Measurements from ENCODE around the gene NDUFS2. TPM values are rescaled to one million over a fixed set of nuclear protein-coding genes. Genes with fewer than 3 reads are reported as not detected.

The NDUFS2 gene
- total and polyA plus RNA-seq, 9 of the 15 experiments (the other 6 are each of a cell fraction or from before 2014, with no cell fraction given), result 70.0 to 176 (median 141) TPM

DNA sequence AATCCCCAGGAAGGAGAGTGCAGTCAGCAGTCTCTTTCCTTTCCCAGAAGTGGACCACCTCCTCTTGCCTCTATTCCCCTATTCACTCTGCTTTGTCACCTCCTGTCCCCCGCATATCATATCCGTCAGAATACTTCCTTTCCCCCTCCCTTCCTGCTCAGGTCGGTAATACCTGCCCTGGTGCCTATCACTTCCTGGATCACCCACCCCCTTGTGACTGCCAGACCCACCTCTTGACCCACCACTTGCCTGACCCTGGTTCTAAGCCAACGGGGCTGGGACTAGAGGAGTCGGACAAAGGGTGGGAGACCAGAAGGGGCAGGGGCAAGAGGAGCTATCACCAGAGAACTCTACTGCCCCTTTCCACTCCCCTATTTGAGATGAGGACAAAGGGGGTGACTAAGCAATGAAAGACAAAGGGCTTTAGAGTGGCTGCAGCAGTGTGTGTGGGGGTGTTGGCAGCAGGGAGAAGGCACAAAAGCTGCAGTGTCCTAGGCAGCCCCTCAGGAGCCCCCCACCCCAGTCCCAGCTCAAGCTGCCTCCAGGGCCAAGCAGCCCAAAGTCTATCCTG, 1.7 kb upstream of the NDUFS2 start (continued):
- TF ChIP-seq ZNF347 (CRISPR knock-in tag; IDR thresholded peaks at IDR 0.05; ENCODE audit: low read depth), result no peak
- no peak for TF ChIP-seq PTBP1 (IDR thresholded peaks at IDR 0.05; ENCODE audit: low read depth, low read length)
- TF ChIP-seq, protein P1, sequence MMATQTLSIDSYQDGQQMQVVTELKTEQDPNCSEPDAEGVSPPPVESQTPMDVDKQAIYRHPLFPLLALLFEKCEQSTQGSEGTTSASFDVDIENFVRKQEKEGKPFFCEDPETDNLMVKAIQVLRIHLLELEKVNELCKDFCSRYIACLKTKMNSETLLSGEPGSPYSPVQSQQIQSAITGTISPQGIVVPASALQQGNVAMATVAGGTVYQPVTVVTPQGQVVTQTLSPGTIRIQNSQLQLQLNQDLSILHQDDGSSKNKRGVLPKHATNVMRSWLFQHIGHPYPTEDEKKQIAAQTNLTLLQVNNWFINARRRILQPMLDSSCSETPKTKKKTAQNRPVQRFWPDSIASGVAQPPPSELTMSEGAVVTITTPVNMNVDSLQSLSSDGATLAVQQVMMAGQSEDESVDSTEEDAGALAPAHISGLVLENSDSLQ (IDR thresholded peaks at IDR 0.05), result peak; percentile 46; the same call in 1 of the 2 replicates
- no peak for TF ChIP-seq KHSRP (IDR thresholded peaks at IDR 0.05)
- TF ChIP-seq NCOA2 (IDR thresholded peaks at IDR 0.05; ENCODE audit: partially characterized antibody in 2 of 2), result no peak
- TF ChIP-seq CBX1 (IDR thresholded peaks at IDR 0.05; ENCODE audit: low read depth), result no peak
- TF ChIP-seq ZSCAN32 (CRISPR knock-in tag; IDR thresholded peaks at IDR 0.05), result no peak
- 0 out of 2 replicates have a peak, but pooled peaks have one; percentile 50 for TF ChIP-seq ETV5 (CRISPR knock-in tag; IDR thresholded peaks at IDR 0.05; ENCODE audit: low read depth)
- TF ChIP-seq CREB1 (IDR thresholded peaks at IDR 0.05), result no peak
- no peak for TF ChIP-seq CREB1 (CRISPR knock-in tag; IDR thresholded peaks at IDR 0.05)
- TF ChIP-seq, protein P2, sequence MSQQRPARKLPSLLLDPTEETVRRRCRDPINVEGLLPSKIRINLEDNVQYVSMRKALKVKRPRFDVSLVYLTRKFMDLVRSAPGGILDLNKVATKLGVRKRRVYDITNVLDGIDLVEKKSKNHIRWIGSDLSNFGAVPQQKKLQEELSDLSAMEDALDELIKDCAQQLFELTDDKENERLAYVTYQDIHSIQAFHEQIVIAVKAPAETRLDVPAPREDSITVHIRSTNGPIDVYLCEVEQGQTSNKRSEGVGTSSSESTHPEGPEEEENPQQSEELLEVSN (IDR thresholded peaks at IDR 0.05; ENCODE audit: borderline replicate concordance in 1 of 2, extremely low read depth in 1 of 2, insufficient read depth in 1 of 2, insufficient read length in 1 of 2, low read depth in 1 of 2, low read length in 1 of 2, poor library complexity in 1 of 2, severe bottlenecking in 1 of 2), result no peak
- TF ChIP-seq, protein P3, sequence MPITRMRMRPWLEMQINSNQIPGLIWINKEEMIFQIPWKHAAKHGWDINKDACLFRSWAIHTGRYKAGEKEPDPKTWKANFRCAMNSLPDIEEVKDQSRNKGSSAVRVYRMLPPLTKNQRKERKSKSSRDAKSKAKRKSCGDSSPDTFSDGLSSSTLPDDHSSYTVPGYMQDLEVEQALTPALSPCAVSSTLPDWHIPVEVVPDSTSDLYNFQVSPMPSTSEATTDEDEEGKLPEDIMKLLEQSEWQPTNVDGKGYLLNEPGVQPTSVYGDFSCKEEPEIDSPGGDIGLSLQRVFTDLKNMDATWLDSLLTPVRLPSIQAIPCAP (CRISPR knock-in tag; IDR thresholded peaks at IDR 0.05; ENCODE audit: borderline replicate concordance), result no peak
- TF ChIP-seq ZBTB1 (CRISPR knock-in tag; IDR thresholded peaks at IDR 0.05; ENCODE audit: borderline replicate concordance, low read depth), result no peak
- peak; percentile 58 for TF ChIP-seq C11orf30 (IDR thresholded peaks at IDR 0.05; ENCODE audit: low read depth)
- no peak for TF ChIP-seq MED1 (CRISPR knock-in tag; IDR thresholded peaks at IDR 0.05; ENCODE audit: borderline replicate concordance)
- TF ChIP-seq, protein P4, sequence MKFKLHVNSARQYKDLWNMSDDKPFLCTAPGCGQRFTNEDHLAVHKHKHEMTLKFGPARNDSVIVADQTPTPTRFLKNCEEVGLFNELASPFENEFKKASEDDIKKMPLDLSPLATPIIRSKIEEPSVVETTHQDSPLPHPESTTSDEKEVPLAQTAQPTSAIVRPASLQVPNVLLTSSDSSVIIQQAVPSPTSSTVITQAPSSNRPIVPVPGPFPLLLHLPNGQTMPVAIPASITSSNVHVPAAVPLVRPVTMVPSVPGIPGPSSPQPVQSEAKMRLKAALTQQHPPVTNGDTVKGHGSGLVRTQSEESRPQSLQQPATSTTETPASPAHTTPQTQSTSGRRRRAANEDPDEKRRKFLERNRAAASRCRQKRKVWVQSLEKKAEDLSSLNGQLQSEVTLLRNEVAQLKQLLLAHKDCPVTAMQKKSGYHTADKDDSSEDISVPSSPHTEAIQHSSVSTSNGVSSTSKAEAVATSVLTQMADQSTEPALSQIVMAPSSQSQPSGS (CRISPR knock-in tag; IDR thresholded peaks at IDR 0.05), result no peak
- no peak for TF ChIP-seq ZNF778 (CRISPR knock-in tag; IDR thresholded peaks at IDR 0.05)
- TF ChIP-seq ZNF785 (CRISPR knock-in tag; IDR thresholded peaks at IDR 0.05), result no peak
- no peak for TF ChIP-seq CCNT2 (IDR thresholded peaks at IDR 0.05; ENCODE audit: borderline replicate concordance, extremely low read depth, insufficient read length, low read depth, low read length)
- TF ChIP-seq KLF10 (CRISPR knock-in tag; IDR thresholded peaks at IDR 0.05), result no peak
- TF ChIP-seq, protein P5, sequence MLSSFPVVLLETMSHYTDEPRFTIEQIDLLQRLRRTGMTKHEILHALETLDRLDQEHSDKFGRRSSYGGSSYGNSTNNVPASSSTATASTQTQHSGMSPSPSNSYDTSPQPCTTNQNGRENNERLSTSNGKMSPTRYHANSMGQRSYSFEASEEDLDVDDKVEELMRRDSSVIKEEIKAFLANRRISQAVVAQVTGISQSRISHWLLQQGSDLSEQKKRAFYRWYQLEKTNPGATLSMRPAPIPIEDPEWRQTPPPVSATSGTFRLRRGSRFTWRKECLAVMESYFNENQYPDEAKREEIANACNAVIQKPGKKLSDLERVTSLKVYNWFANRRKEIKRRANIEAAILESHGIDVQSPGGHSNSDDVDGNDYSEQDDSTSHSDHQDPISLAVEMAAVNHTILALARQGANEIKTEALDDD (IDR thresholded peaks at IDR 0.05), result no peak
- no peak for TF ChIP-seq HNRNPLL (IDR thresholded peaks at IDR 0.05; ENCODE audit: low read depth, low read length, poor library complexity, severe bottlenecking)
- no peak for TF ChIP-seq TOE1 (IDR thresholded peaks at IDR 0.05; ENCODE audit: borderline replicate concordance)
- TF ChIP-seq TOE1 (CRISPR knock-in tag; IDR thresholded peaks at IDR 0.05; ENCODE audit: borderline replicate concordance, low read depth), result 0 out of 2 replicates have a peak, but pooled peaks have one; percentile 43
